Measurements from ENCODE around the gene SDK1. TPM values are rescaled to one million over a fixed set of nuclear protein-coding genes. Genes with fewer than 3 reads are reported as not detected.

The SDK1 gene
- total RNA-seq, 1 donor: 0.27 TPM

GRCh38 chr7:4124556-4125477, 823.8 kb downstream of the SDK1 start:
- DNase-seq (ENCODE audit: low read depth): no peak
- no peak for TF ChIP-seq CTCF (IDR thresholded peaks at IDR 0.05; ENCODE audit: insufficient read depth, low read length)
- no peak overlapping the region for H3K4me3 ChIP-seq (ENCODE audit: low read depth, low read length)

GRCh38 chr7:4127909-4128560, 827.0 kb downstream of the SDK1 start:
- DNase-seq (ENCODE audit: low read depth): no peak
- TF ChIP-seq CTCF (IDR thresholded peaks at IDR 0.05; ENCODE audit: insufficient read depth, low read length): no peak
- no peak overlapping the region for H3K4me3 ChIP-seq (ENCODE audit: low read depth, low read length)

- no peak for DNase-seq (ENCODE audit: low read depth)
- TF ChIP-seq CTCF (IDR thresholded peaks at IDR 0.05; ENCODE audit: insufficient read depth, low read length): no peak
- H3K4me3 ChIP-seq (ENCODE audit: low read depth, low read length): no peak overlapping the region
Observed at GRCh38 chr7:4129481-4130122, 828.5 kb downstream of the SDK1 start.

- no peak for DNase-seq (ENCODE audit: low read depth)
- no peak for TF ChIP-seq CTCF (IDR thresholded peaks at IDR 0.05; ENCODE audit: insufficient read depth, low read length)
- H3K4me3 ChIP-seq (ENCODE audit: low read depth, low read length): no peak overlapping the region
Observed at GRCh38 chr7:4131063-4131462, 830.0 kb downstream of the SDK1 start.

GRCh38 chr7:4132221-4132620, 831.2 kb downstream of the SDK1 start:
- TF ChIP-seq CTCF (IDR thresholded peaks at IDR 0.05; ENCODE audit: insufficient read depth, low read length): no peak
- DNase-seq (ENCODE audit: low read depth): no peak

GRCh38 chr7:4133491-4134044, 832.5 kb downstream of the SDK1 start:
- no peak overlapping the region for H3K4me3 ChIP-seq (ENCODE audit: low read depth, low read length)
- no peak for DNase-seq (ENCODE audit: low read depth)
- TF ChIP-seq CTCF (IDR thresholded peaks at IDR 0.05; ENCODE audit: insufficient read depth, low read length): no peak

More at GRCh38 chr7:4132221-4132620, 831.2 kb downstream of the SDK1 start:
- H3K4me3 ChIP-seq (ENCODE audit: low read depth, low read length): no peak overlapping the region

Data from fibroblast of the aortic adventitia (primary cell).